ENCODE data around the gene GBP5. TPM values are rescaled to one million over a fixed set of nuclear protein-coding genes. Genes with fewer than 3 reads are reported as not detected.
A peak's percentile ranks its signal among the peaks of the same experiment; 100 is the strongest.

The GBP5 gene
- total RNA-seq, 4 donors from 2014 or later: 0.13 to 1.0 (median 0.25) TPM; not detected in 1

DNA sequence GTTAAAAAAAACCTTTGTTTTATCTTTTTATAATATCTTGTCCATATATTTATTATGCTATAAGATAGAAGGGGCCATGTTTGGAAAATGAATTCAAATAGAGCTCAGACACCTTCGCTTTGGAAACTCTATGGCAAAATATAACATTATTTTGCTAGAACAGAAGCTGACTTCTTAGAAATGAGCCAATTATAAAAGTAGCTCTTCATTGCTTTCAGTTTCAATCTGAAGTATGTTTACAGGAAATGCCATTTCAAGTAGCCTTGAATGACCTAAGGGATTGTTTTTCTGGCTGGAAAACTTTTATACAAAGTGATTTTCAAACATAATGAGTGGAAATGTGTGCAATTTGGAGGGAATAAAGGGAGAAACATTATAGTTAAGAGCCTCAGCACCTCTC, 37.8 kb upstream of the GBP5 start:
- Histone ChIP-seq H3K9me3 (peaks cover 0 to under 1% (median 0%) of the 10 kb centered on the region in 3 donors), H3K4me3 (no peak overlapping the region), H3K4me1 (peaks cover 7 to 23% of the 10 kb centered on the region in 2 donors), H3K27ac (peak overlapping the region; percentile 52 to 72 (median 60)), H3K36me3 (no peaks in the 10 kb centered on the region), H3K27me3 (no peaks in the 10 kb centered on the region)
- peak in 1 of 2 donors; percentile 49 for ATAC-seq
- DNase-seq: no peak
- intact Hi-C loops (cut with DNase I; ENCODE audit: low total_unique reads) (no loop called here), in situ Hi-C loops (cut with MboI; ENCODE audit: low sequenced_read_pairs in 4 of 4) (no loop called here)
- TF ChIP-seq, protein P1, sequence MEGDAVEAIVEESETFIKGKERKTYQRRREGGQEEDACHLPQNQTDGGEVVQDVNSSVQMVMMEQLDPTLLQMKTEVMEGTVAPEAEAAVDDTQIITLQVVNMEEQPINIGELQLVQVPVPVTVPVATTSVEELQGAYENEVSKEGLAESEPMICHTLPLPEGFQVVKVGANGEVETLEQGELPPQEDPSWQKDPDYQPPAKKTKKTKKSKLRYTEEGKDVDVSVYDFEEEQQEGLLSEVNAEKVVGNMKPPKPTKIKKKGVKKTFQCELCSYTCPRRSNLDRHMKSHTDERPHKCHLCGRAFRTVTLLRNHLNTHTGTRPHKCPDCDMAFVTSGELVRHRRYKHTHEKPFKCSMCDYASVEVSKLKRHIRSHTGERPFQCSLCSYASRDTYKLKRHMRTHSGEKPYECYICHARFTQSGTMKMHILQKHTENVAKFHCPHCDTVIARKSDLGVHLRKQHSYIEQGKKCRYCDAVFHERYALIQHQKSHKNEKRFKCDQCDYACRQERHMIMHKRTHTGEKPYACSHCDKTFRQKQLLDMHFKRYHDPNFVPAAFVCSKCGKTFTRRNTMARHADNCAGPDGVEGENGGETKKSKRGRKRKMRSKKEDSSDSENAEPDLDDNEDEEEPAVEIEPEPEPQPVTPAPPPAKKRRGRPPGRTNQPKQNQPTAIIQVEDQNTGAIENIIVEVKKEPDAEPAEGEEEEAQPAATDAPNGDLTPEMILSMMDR (IDR thresholded peaks at IDR 0.05 in 4 of 5, conservative IDR thresholded peaks at IDR 0.05 in 1 of 5): no peak
- TF ChIP-seq POLR2A (IDR thresholded peaks at IDR 0.05): no peak

DNA sequence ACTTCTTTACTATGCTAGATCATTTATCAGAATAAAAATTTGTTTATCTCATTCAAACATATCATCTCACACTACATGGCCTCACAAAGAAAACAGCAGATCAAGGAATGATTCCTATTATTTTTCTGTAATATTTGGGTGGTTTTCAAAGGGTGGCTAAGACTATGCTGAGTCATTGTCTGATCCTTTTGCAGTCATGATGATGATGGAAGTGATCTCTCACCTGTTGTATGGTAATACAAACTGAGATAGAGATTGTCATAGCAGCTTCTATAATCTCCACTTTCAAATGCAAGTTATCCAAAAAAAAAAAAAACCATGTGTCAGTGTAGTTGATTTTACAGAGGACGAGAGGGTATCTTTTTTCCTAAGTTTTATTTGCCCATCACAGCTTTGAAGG, 37.2 kb upstream of the GBP5 start:
- ATAC-seq (no peak), DNase-seq (no peak)
- H3K4me3 ChIP-seq: no peak overlapping the region
- H3K9me3 ChIP-seq: no peaks in the 10 kb centered on the region
- H3K27me3 ChIP-seq: no peaks in the 10 kb centered on the region
- peak overlapping the region; percentile 52 to 72 (median 60) for H3K27ac ChIP-seq
- H3K4me1 ChIP-seq: peaks cover 7 to 23% of the 10 kb centered on the region in 2 donors
- intact Hi-C loops (cut with DNase I; ENCODE audit: low total_unique reads) (no loop called here), in situ Hi-C loops (cut with MboI; ENCODE audit: low sequenced_read_pairs in 4 of 4) (no loop called here)
- no peak for TF ChIP-seq POLR2A (IDR thresholded peaks at IDR 0.05)
- TF ChIP-seq, protein P1 (IDR thresholded peaks at IDR 0.05 in 4 of 5, conservative IDR thresholded peaks at IDR 0.05 in 1 of 5): no peak
- H3K36me3 ChIP-seq: no peaks in the 10 kb centered on the region

DNA sequence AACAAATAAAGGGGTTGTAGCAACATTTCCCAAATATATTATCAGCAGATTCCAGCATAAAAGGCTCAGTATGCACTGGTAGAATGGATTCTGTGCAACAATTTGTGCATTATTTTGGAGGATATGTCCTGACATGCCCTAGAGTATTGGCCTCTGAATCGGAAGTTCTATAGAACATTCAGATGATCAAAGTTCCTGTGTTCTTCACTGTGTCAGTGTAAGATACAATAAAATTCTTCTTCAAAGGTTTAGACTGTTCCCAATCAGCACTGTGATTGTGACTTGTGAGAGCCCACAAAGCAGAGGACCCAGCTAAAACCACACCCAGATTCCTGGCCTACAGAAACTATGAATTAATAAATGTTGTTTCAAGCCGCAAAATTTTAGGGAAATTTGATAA, 33.6 kb upstream of the GBP5 start:
- no peak for DNase-seq
- H3K27me3 ChIP-seq: no peaks in the 10 kb centered on the region
- in situ Hi-C loops (cut with MboI; ENCODE audit: low sequenced_read_pairs in 4 of 4) (no loop called here), intact Hi-C loops (cut with DNase I; ENCODE audit: low total_unique reads) (no loop called here)
- H3K27ac ChIP-seq: no peak overlapping the region
- no peak for ATAC-seq
- no peaks in the 10 kb centered on the region for H3K36me3 ChIP-seq
- no peak overlapping the region for H3K4me3 ChIP-seq
- no peaks in the 10 kb centered on the region for H3K9me3 ChIP-seq
- TF ChIP-seq, protein P1 (IDR thresholded peaks at IDR 0.05 in 4 of 5, conservative IDR thresholded peaks at IDR 0.05 in 1 of 5): no peak
- TF ChIP-seq POLR2A (IDR thresholded peaks at IDR 0.05): no peak
- H3K4me1 ChIP-seq: peaks cover 7 to 12% of the 10 kb centered on the region in 2 donors

DNA sequence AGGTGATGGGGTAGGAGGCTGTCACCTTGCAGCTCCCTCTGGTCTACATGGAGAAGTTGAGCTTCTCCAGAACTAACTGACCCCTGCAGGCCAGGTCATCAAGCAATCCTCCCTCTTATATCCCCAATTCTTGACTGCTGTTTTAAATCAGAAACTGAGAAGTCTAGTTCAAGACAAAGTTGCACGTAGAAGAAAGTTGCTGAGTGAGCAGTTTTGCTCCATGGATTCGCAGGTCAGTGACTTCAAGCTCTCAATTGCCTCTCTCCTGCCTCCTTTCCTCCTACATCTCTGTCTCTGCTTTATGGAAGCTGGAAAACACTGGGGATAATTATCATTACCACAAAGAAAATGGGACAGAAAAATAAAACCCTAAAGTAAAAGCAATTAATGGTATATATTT, 32.8 kb upstream of the GBP5 start:
- no peaks in the 10 kb centered on the region for H3K36me3 ChIP-seq
- ATAC-seq (no peak), DNase-seq (no peak)
- intact Hi-C loops (cut with DNase I; ENCODE audit: low total_unique reads) (no loop called here), in situ Hi-C loops (cut with MboI; ENCODE audit: low sequenced_read_pairs in 4 of 4) (no loop called here)
- no peak for TF ChIP-seq POLR2A (IDR thresholded peaks at IDR 0.05)
- TF ChIP-seq, protein P1 (IDR thresholded peaks at IDR 0.05 in 4 of 5, conservative IDR thresholded peaks at IDR 0.05 in 1 of 5): no peak
- H3K4me3 ChIP-seq: no peak overlapping the region
- H3K4me1 ChIP-seq: peaks cover under 1 to 5% of the 10 kb centered on the region in 2 donors
- H3K27ac ChIP-seq: no peak overlapping the region
- H3K9me3 ChIP-seq: no peaks in the 10 kb centered on the region
- H3K27me3 ChIP-seq: no peaks in the 10 kb centered on the region

DNA sequence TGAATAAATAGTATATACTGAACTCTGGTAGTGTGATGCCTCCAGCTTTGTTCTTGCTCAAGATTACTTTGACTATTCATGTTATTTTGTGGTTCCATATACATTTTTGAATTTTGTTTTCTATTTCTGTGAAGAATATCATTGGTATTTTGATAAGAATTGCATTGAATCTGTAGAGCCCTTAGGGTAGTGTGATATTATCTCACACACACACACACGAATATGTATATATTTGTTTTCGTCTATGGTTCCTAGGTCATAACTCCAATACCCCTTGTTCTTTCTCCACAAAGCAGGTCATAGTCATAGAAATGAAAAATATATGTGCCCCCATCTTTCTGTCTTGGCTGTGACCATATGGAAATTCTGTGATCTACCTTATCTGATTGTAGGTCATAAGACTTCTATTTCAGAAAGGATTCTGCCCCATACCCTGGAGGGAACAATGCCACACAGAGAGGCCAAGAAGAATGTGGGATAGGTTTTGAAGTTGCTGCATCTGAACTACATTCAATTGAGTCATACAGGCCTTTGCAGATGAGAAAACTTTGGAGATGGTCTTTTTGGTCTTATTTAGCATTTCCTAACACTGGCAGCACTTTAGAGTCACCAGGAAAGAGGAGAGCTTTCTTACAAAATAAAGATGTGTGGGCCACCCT, 32.0 kb upstream of the GBP5 start:
- intact Hi-C loops (cut with DNase I; ENCODE audit: low total_unique reads) (no loop called here), in situ Hi-C loops (cut with MboI; ENCODE audit: low sequenced_read_pairs in 4 of 4) (no loop called here)
- no peak overlapping the region for H3K4me3 ChIP-seq
- H3K9me3 ChIP-seq: no peaks in the 10 kb centered on the region
- H3K27ac ChIP-seq: no peak overlapping the region
- H3K36me3 ChIP-seq: no peaks in the 10 kb centered on the region
- H3K27me3 ChIP-seq: no peaks in the 10 kb centered on the region
- no peak for DNase-seq
- TF ChIP-seq, protein P1 (IDR thresholded peaks at IDR 0.05 in 4 of 5, conservative IDR thresholded peaks at IDR 0.05 in 1 of 5): no peak
- TF ChIP-seq POLR2A (IDR thresholded peaks at IDR 0.05): no peak
- ATAC-seq: no peak
- H3K4me1 ChIP-seq: no peaks in the 10 kb centered on the region
